HG02759 (cell line): Measurements from ENCODE around the gene CDH18.

Experiments
- ATAC-seq: cut with Tn5 transposase; IDR thresholded peaks from one replicate; pipeline ENCODE4 v1.9.1; 2021; ENCODE audit warnings: mild to moderate bottlenecking, moderate library complexity; ENCODE audit not compliant: unreplicated experiment

Gene CDH18

DNA sequence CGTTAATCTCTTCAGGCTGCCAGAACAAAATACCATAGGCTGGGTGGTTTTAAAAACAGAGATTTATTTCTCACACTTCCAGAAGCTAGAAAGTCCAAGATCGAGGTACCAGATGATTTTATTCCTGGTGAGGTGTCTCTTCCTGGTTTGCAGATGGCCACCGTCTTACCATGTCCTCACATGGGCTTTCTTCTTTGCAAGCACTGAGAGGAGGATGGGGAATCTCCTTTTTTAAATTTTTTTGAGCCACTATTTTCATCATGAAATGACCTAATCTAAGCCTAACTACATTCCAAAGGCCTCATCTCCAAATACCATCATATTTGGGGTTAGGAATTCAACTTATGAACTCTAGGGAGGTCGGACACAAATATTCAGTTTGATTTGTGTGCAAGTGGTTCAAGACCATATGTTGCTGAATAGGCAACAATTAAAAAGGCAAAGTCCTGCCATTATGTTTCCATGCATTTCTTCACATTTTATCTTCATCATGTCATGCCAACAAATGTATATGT is 371.2 kb downstream of the CDH18 start:
- no peak for ATAC-seq

DNA sequence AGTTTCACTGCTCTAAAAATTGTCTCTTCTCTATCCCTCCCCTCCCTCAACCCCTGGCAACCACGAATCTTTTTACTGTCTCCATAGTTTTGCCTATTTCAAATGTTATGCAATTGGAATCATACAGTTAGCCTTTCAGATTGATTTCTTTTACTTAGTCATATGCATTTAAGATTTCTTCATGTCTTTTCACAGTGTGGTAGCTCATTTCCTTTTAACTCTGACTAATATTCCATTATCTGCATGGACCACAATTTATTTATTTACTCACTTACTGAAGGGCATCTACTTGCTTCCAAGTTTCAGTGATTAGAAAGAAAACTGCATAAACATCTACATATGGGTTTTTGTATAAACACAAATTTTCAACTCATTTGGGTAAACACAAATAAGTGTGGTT is 372.3 kb downstream of the CDH18 start:
- no peak for ATAC-seq

DNA sequence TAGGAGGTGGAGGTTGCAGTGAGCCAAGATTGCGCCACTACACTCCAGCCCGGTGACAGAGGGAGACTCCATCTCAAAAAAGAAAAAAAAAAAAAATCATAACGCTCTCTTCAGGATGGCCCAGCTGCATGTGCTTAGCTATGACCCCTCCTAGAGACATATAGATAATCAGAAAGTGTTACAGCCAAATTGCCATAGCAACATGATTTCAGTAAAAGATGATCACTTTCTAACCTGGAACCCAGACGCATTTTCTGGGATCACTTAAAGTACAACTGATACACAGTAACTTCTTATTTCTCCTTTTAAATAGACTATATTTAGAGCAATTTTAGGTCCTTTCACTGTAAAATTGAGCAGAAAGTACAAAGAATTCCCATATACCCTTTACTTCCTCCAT is 372.9 kb downstream of the CDH18 start:
- no peak for ATAC-seq

DNA sequence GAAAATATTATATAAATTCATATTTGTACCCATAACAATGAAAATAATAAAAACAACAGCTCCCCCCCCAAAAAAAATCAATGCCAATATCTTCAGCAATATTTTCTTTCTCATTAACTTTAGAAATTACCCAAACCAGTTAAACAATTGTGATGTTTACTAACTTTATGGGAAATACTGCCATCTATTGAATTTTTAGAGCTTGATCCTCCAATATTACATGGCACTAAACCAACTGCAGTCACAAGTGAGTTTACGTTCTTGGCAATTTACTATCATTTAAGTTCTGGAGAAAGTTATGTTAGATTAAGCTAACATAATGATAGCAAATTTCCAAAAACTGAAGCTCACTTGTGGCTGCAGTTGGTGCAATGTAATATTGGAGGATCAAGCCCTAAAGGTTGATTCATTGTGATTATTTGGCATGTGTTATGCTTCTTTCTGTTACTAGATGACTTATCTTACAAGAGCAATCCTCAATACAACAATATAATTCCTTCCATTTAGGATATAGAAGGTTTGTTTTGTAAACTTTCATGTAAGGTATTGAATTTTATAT is 379.5 kb downstream of the CDH18 start:
- ATAC-seq: no peak

DNA sequence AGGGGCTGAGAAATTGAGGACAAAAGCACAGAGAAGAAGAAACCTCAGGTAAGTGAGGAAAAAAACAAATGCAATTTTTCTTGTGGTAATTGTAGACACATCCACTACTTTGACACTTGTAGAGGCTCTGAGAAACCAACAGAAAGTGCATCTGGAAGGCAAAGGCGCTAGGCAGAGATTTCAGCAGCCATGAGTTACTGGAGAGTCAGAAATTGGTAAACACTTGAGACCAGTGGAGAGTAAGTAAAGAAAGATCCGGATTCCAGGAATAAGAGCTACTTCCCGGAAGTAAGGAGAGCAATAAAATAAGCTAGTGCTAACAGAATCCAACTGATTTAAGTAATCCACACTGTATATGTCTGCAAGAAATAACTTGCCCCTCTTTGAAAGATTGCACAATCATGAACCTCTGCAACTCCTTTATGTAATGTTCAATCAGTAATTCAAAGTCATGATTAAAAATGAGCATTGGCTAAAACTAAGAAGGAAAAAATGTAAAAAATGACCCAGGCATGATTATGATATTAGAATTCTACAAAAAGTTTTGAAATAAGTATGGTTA is 382.1 kb downstream of the CDH18 start:
- ATAC-seq: no peak

DNA sequence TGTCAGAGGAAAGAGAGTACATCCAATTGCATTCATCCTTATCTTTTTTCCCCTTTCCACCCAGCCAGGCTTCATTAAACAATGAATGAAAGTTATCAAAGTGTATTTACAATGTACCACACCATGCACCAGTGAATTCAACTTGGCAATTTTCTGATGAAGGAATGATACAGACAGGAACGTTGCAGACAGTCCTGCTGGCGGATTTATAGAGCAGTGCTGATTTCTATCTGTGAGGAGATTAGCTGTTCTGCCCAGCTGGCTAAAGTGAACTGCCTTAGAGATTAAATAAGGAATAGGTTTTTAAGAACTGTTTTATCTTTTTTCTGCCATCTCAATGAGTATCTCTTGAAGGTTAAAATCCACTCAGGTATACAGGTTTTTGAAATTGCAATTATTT is 403.9 kb downstream of the CDH18 start:
- ATAC-seq: no peak

DNA sequence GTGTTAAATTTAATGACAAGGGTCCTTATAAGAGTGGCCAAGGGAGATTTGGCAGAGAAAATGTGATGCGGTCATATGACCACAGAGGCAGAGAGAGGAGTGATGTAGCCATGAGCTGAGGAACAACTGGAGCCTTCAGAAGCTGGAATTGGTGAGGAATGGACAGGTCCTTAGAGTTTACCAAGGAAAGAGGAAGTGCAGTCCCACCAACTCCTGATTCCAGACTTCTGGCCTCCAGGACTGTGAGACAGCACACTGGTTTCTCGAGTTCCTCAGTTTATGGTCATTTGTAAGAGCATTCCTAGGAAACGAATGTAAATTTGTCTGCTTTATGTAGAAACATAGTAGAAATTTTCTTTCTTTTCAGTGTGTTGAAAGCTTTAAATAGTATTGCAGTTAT is 410.1 kb downstream of the CDH18 start:
- ATAC-seq: no peak

DNA sequence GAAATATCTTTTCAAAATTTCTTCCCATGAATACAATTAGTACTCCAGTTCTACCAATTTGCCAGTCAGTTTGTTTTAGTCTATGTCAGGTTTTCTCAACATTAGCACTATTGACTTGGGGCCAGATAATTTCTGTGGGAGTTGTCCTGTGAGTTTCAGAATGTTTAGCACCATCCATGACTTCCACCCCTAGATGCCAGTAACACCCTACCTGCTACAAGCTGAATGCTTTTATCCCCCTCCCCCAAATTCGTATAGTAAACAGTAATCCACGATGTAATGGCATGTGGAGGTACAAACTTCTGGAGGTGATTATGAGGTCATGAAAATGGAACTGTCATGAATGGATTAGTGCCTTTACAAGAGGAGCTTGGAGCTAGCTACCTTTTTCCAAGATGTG is 420.0 kb downstream of the CDH18 start:
- ATAC-seq: no peak

DNA sequence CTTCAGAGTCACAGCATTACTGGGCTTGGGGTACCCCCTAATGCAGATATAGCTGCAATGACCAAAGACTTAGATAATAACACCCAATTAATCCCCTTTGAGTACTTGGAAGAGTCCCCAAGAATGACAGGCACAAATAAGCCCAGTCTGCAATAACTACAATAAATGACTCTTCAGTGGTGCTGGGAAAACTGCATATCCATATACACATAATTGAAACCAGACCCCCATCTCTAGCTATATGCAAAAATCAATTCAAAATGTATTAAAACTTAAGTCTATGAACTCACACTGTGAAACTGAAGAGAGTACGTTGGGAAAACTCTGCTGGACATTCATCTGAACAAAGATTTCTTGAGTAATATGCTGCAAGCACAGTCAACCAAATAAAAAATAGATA is 422.5 kb downstream of the CDH18 start:
- ATAC-seq: no peak

DNA sequence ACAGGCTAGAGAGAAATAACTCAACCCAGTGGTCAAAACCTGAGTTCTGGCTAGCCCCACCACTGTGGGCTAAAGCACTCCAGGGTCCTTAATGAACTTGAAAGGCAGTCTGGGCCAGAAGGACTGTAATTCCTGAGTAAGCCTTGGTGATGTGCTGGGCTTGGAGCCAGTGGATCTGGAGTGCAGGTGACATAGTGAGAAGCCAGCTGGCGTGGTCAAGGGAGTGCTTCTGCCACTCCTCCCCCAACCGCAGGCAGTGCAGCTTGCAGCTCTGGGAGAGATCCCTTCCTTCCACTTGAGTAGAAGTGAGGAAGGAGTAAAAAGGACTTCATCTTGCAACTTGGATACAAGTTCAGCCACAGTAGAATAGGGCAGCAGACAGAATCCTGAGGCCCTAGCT is 424.0 kb downstream of the CDH18 start:
- ATAC-seq: no peak

DNA sequence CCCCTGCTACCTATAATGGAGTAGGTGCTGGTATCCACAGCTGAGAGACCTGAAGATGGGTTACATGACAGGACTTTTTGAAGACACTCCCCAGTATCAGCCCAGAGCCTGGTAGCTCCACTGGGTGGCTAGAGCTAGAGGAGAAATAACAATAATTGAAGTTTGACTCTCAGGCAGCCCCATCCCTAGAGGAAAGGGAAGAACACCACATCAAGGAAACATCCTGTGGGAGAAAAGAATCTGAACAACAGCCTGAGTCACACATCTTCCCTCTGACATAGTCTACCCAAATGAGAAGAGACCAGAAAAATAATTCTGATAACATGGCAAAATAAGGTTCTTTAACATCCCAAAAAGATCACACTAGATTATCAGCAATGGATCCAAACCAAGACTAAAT is 432.1 kb downstream of the CDH18 start:
- no peak for ATAC-seq

DNA sequence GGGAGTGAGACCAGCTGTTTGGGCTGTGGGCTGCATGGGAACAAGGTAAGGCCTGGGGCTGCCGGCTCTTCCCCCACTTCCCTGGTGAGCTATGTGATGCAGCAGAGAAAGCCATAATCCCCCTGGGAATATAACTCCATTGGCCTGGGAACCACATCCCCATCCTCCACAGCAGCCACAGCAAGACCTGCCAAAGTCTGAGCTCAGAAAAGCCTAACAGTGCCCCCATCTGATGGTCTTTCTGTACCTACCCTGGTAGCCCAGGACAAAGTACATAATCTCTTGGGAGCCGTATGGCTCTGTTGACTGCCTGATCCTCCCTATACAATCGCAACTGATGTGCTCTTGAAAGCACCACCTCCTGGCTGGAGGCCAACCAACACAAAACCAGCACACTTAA is 432.6 kb downstream of the CDH18 start:
- ATAC-seq: no peak

DNA sequence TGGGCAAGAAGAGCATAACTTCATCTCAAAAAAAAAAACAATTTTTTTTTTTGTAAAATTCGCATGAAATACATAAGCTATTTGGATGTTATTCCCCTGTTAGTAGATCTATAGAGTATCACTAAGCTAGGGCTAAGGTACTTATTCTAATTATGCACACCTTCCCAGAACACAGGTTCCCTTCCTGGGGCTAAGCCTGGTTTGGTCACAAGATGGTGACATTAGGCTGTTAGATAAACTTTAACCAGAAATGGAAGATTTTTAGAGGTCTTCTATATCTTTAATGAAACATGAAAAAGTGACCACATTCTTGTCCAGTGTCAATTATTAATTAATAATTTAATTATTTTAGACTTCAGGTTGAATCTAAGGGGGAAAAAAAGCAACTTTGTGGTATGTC is 433.5 kb downstream of the CDH18 start:
- no peak for ATAC-seq

DNA sequence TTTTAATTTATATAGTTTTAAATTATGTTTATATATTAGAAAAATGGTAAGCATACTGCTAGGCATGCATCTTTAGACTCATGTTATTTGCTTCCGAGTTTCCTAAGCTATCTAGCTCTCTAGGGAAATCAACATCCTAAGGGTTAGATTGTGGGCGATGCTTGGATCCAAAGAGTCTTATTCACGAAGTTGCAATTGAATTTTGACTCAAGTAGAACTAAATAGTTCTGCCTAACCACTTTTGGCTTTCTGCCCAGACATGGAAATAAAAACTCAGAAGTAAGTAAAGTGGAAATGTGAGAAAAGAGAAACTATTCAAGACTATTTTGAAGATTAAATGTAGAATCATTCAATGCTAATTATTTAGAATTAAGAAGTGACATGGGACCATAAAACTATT is 440.4 kb downstream of the CDH18 start:
- no peak for ATAC-seq

DNA sequence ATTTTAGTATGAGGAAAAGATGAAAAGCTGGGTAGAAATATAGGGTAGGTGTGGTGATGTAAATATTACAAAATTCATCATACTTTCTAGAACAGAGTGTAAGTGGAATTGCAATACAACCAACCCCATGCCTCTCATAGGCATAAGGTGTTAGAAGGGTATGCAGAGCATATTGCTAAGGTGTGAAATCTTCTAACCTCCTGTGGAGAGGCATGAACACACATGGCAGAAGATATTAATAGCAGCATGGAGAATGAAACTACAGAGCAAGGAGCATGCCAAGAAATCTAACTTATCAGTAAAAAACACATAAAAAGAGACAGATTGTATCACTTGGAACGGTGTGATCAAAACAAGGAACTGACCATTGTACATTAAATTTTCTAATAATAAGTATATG is 441.5 kb downstream of the CDH18 start:
- ATAC-seq: no peak

DNA sequence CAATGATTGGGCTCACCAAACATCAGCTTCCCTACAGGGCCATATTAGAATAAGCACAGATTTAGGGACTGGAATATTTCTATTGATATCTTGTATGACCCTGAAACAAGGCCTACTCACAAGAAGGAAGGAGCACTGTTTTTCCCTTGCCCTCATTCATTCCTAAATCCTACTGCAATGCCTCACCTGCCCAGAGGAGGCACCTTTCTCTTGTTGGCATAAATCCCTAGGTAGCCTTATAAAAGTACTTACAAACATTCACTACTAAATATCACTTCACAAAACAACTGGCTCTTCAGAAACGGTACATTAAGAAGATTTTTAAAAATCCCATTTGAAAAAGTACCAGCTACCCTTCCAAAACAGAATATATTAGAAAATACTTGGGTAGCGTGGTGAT is 449.4 kb downstream of the CDH18 start:
- no peak for ATAC-seq

DNA sequence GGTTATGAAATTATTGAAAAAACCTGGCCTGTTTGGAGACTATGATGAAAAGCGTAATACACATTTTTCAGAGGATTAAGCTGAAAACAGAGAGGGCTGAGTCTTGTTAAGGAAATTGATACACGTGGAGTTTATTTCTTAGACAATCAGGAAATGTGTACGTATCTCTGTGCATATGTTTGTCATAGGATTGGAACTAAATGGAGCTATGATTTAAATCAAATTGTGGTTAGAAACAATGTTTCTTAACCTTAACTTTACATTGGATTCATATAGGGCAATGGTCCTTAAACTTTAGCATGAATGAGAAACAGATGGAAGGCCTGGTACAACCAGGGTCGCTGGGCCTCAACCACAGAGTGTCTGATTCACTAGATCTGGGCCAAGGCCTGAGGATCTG is 451.6 kb downstream of the CDH18 start:
- no peak for ATAC-seq

DNA sequence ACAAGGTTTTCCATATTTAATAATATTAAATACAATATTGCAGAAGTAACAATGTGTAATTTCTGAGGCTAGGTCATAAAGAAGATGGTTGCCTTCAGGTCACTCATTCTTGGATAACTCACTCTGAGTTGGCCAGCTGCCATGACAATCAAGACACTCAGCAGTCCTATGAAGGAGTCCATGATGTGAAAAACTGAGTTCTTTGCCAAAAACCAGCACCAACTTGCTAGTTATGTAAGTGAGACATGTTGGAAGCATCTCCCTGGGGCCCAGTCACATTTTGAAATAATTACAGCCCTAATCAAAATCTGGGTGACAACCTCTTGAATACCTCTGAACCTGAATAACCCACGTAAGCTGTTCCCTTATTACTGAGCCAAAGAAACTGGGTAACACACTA is 453.2 kb downstream of the CDH18 start:
- ATAC-seq: no peak

DNA sequence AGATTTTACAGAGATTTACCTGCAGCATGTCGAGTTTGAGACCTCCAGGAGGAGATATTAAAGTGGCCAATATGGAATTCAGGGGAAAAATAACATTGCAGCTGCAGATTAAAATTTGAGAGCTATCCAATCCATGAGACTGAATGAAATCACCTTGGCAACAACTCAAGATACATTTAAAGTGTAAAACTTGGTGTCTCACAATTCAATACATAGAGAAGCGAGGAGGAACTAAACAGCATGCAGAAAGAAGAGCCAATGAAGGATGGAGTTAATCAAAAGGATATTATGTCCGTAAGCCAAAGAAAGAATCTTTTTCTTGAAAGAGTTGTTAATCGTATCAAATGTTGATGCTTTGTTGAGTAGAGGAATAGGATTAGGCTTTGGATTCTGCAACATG is 455.1 kb downstream of the CDH18 start:
- no peak for ATAC-seq

DNA sequence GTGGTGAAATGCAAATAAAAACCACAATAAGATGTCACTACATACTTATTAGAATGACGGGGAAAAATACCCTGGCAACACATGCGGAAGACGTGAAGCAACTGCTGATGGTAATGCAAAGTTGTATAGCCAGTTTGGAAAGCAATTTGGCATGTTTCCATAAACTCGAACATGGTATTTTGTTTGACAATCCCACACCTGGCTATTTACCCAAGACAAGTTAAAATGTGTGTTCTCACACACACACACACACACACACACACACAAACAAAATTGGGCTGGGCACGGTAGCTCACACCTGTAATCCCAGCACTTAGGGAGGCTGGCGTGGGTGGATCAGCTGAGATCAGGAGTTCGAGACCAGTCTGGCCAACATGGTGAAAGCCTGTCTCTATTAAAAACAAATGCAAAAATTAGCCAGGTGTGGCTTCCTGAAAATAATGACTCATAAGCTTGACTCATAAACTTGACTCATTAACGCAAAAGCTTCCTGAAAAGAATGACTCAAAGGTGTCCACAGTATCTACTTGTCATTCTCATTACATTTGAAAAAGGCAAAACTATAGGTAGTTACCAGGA is 456.5 kb downstream of the CDH18 start:
- ATAC-seq: no peak

DNA sequence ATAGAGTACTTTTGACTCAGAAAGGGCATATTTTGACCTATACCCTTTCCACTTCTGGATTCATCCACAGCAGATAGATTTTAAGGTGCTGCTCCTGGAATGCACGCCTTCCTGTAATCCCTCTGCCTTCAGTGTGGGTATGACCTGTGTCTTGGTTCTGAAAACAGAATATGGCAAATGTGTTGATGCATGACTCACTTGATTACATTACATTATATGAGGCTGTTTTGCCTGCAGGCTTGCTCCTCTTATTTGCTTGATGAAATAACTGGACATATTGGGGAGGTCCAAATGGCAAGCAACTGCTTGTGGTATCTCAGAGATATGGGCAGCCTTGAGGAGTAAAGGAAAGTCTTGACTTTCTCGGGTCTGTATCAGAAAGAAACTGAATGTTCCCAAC is 468.6 kb downstream of the CDH18 start:
- no peak for ATAC-seq

DNA sequence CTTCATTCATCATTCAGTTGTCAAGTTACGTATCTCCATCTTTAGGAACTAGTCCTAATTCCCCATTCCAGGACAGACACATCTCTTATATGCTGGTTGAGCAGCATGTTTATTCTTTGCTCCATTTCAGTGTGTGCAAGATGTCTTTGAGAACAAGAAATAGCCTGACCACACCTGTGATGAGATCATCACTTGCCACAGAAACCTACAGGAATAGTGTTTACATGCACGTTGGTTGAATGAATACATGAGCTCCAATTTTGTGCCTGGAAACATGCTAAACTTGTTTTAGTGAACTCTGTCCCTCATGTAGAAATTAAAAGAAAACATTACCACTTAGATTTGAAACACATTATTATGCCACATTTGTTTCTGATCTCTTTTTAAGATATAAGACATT is 489.1 kb downstream of the CDH18 start:
- no peak for ATAC-seq

DNA sequence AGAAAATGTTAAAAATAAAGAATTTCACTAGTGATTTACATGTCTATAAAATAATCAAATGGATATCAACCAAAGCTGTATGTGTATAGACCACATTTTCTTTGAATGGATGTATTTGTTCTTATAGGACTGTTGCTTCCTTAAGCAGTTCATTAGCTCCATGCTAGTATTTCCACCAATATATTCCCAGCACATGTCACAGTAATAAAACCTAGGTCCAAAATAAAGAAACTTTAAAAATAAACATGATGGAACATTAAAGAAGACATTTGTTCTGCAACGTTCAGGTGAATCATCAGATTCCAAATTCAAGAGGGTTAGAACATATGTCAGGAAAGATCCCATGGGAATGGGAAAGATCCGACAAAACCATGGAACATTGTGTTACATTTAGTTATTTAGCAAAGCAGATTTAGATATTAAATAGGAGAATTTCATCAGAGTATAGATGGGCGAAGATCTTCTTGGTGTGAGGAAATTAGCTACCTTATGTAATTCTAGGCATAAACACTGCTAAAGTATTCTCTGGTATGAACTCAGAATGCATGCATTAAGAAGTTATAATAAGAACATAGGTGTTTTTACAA is 490.7 kb downstream of the CDH18 start:
- ATAC-seq: no peak
